Stimulated activated CD4-positive, alpha-beta T cell treated with anti-CD3 and anti-CD28 coated beads, TNF-alpha, amount 100 ng/mL, for 48 hours (primary cell): Measurements from ENCODE around the gene ANKRD55.
"Not testable (repeated sequence)": the region's sequence is repeated elsewhere in the genome, so short reads cannot be mapped to it uniquely, and the experiment has no call there.

Experiments used
- DNase-seq, 3 donors: peaks; one replicate each; pipeline ENCODE4 v3.0.0-alpha.2; 2020; ENCODE audit warnings: low read depth in 3 of 3

The ANKRD55 gene

DNA sequence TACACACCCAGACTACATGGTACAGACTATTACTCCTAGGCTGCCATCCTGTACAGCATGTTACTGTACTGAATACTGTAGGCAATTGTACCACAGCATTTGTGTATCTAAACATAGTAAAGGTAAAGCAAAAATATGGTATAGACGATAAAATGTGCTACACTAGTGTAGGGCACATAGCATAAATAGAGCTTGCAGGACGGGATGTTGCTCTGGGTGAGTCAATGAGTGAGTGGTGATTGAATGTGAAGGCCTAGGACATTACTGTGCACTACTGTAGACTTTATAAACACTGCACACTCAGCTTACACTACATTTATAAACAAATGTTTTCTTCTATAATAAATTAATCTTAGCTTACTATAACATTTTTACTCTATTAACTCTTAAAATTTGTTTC lies 25.6 kb downstream of the ANKRD55 start:
- DNase-seq, result no peak

GRCh38 chr5:56206126-56206910 lies 26.8 kb downstream of the ANKRD55 start:
- no peak for DNase-seq

DNA sequence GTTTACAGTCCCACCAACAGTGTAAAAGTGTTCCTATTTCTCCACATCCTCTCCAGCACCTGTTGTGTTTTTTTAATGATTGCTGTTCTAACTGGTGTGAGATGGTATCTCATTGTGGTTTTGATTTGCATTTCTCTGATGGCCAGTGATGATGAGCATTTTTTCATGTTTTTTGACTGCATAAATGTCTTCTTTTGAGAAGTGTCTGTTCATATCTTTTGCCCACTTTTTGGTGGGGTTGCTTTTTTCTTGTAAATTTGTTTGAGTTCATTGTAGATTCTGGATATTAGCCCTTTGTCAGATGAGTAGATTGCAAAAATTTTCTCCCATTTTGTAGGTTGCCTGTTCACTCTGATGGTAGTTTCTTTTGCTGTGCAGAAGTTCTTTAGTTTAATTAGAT lies 29.2 kb downstream of the ANKRD55 start:
- not testable (repeated sequence) for DNase-seq

GRCh38 chr5:56202483-56202882 lies 30.6 kb downstream of the ANKRD55 start:
- no peak for DNase-seq

DNA sequence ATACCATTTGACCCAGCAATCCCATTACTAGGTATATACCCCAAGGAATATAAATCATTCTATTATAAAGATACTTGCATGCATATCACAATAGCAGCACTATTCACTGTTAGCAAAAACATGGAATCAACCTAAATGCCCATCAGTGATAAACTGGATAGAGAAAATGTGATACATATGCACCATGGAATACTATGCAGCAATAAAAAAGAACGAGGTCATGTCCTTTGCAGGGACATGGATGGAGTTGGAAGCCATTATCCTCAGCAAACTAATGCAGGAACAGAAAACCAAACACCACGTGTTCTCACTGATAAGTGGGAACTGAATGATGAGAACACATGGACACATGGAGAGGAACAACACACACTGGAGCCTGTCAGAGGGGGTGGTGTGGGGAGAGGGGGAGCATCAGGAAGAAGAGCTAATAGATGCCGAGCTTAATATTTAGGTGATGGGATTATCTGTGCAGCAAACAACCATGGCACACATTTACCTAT lies 31.3 kb downstream of the ANKRD55 start:
- DNase-seq, result not testable (repeated sequence)

- peak; percentile 35 to 52 (median 41) for DNase-seq
These were observed 32.0 kb downstream of the ANKRD55 start for GRCh38 chr5:56200971-56201666.

- DNase-seq, result no peak
These were observed 38.1 kb downstream of the ANKRD55 start for GRCh38 chr5:56195016-56195415.

DNA sequence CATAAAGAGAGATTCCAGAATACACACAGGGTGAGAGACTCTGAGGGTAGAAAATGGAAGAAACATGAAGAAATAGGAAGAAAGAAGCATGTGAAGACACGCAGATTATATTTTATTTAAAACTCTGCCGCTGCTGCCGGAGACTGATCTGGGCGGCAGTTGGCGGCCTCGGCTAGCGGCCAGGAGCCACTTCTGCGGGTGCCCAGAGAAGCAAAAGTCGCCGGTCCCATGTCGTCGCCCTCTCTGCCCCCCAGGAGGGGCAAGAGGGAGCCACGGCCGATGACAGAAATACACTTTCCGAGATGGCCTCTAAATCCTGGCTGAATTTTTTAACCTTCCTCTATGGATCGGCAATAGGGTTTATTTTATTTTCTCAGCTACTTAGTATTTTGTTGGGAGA lies 40.9 kb downstream of the ANKRD55 start:
- no peak for DNase-seq

- no peak for DNase-seq
These were observed 41.5 kb downstream of the ANKRD55 start for GRCh38 chr5:56191656-56192055.

- no peak for DNase-seq
These were observed 42.6 kb downstream of the ANKRD55 start for GRCh38 chr5:56190497-56190896.

GRCh38 chr5:56185768-56186311 lies 47.3 kb downstream of the ANKRD55 start:
- no peak for DNase-seq

DNA sequence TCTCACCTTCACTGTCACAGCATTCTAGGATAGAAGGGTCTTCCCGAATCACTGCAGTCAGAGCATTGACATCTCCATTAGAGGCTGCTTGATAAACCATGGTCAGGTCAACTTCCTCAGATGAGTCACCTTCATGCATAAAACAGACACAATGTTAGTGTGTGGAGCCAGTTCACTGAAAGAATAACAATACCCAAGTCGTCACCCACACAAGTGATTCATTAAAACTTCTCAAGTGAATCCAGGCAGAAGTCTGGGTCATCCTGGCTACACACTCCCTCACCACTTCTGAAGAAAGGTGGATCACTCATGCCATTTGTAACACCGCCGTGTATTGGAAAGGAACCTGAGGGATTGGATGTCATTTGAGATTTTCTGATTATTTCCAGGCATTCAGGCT lies 49.6 kb downstream of the ANKRD55 start:
- DNase-seq, result no peak

GRCh38 chr5:56179442-56179841 lies 53.7 kb downstream of the ANKRD55 start:
- no peak for DNase-seq

GRCh38 chr5:56178823-56179222 lies 54.3 kb downstream of the ANKRD55 start:
- no peak for DNase-seq

DNA sequence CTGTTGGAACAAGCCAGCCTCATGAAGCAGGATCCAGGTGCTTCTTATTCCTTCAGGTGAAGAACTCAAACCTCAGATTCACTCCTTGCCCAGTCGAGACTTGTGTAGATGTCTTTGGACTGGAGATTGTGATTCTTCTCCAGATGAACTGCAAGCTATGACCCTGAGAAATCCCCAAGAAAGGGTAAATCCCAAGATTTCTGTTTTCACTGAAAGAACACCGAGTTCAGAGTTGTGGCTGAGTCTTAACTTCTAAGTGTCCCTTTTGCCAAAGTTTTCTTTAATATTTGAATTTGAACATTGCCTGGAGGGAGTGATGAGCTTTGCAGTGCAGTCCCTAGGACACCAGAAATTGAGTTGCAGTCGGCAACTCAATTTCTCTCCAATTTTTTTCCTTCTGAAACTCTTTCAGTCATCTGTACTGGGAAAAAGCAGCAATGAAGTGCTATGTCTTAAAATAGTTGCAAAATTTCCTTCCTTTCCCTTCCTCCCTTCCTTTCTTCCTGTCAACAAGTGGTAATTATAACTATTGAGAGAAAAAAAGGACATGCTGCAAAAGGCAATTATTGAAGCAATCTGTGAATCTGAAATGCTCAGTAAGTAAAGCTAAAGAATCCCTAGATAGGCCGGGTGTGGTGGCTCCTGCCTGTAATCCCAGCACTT lies 56.1 kb downstream of the ANKRD55 start:
- DNase-seq, result no peak

DNA sequence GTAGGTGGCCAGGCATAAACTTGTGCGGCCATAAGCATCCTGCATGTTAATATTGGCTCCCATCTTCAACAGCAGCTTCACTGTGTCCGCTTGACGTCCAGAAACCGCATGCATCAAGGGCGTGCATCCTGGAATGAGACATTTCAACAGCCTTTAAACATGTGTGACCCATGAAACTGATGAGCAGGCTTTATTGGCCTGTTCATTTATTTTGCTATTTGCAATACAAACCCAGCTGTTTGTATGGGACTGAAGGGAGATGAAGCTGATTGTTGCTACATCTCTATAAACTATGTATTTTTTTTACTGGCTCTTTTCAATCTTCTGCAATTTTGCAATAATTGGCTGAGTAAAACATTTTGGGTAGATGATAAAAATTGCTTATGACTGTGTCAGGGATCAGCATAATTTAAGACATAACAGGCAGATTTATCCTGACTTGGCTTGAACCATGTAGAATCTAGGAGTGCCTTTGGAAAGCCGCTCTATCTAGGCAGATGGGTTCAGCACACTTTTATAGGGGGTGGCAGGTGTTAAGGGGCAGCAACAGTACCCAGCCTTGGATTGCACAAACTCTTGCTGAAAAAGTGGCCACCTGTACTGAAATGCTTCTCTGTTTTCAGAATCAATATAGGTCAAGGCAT lies 56.9 kb downstream of the ANKRD55 start:
- no peak for DNase-seq

- DNase-seq, result no peak
These were observed 57.6 kb downstream of the ANKRD55 start for GRCh38 chr5:56175488-56175887.

- no peak for DNase-seq
These were observed 58.1 kb downstream of the ANKRD55 start for GRCh38 chr5:56175021-56175420.

DNA sequence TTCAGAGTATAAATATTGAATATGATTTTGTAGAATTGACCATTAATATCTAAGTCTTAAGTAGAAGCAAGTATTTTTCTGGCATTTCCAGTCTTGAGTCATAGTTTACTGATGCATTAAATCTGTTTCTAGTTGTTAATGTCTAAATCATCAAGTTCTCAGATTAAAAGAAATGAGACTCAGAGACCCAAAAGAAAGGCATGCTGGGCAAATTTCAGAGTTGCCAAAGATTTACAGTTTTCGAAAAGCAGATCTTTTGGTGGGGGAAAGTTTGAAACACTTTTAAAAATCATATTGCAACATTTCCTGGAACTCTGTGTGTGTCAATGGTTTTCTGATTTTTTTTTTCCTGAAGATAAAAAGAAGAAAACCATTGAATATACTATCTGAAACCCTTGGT lies 60.9 kb downstream of the ANKRD55 start:
- no peak for DNase-seq

GRCh38 chr5:56170557-56170956 lies 62.6 kb downstream of the ANKRD55 start:
- DNase-seq, result no peak

DNA sequence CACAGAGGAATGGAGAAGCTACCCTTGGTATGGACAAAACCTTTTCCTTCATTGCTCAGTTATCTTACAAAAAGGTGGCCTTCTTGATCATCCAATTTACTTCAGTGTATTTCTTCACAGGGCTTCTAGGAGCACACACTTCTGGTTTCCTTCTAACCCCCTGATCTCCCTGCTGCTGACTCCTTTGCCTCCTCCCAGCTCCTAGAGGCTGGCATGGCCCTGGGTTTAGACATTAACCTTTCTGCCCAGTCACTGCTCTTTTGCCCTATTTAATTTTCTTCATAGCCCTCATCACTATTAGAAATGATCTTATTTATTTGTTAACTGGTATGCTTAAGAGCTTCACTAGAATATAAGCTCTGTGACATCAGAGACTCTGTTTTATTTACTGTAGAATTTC lies 63.2 kb downstream of the ANKRD55 start:
- no peak for DNase-seq

- DNase-seq, result no peak
These were observed 63.8 kb downstream of the ANKRD55 start for GRCh38 chr5:56169281-56169680.
